Left kidney (tissue), 8 donors: ENCODE data around the gene ZFYVE16. TPM values are rescaled to one million over a fixed set of nuclear protein-coding genes. Genes with fewer than 3 reads are reported as not detected.
"Not testable (repeated sequence)": the region's sequence is repeated elsewhere in the genome, so short reads cannot be mapped to it uniquely, and the experiment has no call there.

Experiments
- DNase-seq: peaks from one replicate; pipeline ENCODE4 v3.0.0-alpha.2; 2013
- long read RNA-seq, 8 donors: transcript quantifications; one replicate each; lab custom pipeline, GENCODE V29; 2026
- polyA plus RNA-seq: library from polyadenylated mRNA; unstranded; fragments of 120-200 nt; gene quantifications from one replicate; pipeline ENCODE4 v1.2.1, GENCODE V29; 2013; ENCODE audit not compliant: insufficient read length

ZFYVE16 gene
- polyA plus RNA-seq = 102 TPM
- long read RNA-seq, donor 1, full-length matches to known transcripts = 3 of 3 reads
- long read RNA-seq, donor 1, partial matches to known transcripts = 0 of 3 reads
- long read RNA-seq, donor 1, other reads (novel, unspliced or antisense) = 0 of 3 reads
- long read RNA-seq, donor 2, partial matches to known transcripts = 9 of 11 reads
- long read RNA-seq, donor 2, other reads (novel, unspliced or antisense) = 0 of 11 reads
- long read RNA-seq, donor 3, partial matches to known transcripts = 9 of 10 reads
- long read RNA-seq, donor 3, other reads (novel, unspliced or antisense) = 0 of 10 reads
- long read RNA-seq, donor 4 = 0 reads
- long read RNA-seq, donor 5, full-length matches to known transcripts = 4 of 44 reads
- long read RNA-seq, donor 5, partial matches to known transcripts = 40 of 44 reads
- long read RNA-seq, donor 5, other reads (novel, unspliced or antisense) = 0 of 44 reads
- long read RNA-seq, donor 6 = 0 reads
- long read RNA-seq, donor 7, full-length matches to known transcripts = 3 of 32 reads
- long read RNA-seq, donor 7, partial matches to known transcripts = 29 of 32 reads
- long read RNA-seq, donor 7, other reads (novel, unspliced or antisense) = 0 of 32 reads
- long read RNA-seq, donor 8, full-length matches to known transcripts = 1 of 1 reads
- long read RNA-seq, donor 8, partial matches to known transcripts = 0 of 1 reads
- long read RNA-seq, donor 8, other reads (novel, unspliced or antisense) = 0 of 1 reads

DNA sequence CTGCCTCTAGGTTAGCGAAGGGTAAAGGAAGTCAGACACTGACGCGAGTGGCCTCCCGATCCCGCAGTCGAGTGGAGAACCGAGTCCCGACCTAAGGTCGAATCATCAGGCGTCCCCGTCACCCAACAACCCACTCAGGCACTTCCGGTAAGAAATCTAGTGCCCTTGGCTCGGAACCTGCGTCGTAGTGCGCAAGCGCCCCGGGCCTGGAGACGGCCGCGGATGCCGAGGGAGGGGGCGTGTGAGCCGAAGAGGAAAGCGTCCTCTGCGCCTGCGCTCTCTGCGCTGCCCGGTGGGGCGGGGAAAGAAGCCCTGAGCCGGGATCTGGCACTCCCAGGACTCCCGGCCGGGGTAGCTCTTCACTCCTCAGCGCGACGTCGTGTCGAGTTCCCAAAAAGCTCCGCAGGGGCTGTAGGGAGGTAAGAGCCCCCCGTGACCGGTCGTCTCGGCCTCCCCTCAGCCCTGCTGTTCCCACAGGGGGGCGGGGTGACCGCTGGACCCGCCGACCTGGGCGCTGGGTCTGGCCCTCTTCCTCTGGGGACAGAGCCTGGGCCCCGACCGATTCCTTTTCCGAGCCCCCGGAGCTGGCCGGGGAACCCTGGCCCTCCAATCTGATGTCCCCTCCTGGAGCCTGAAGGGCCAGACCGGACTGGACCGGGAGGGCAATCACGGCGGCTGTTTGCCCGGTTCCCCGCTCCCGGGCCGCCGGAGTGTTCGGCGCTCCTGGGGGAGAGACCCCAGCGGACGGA lies at the start of gene ZFYVE16:
ZFYVE16 (plus strand) TSS at position 330 of the 749 bp plus-strand sequence. CDS start 26,084 bp downstream, outside the sequence.
- DNase-seq = peak; percentile 98

DNA sequence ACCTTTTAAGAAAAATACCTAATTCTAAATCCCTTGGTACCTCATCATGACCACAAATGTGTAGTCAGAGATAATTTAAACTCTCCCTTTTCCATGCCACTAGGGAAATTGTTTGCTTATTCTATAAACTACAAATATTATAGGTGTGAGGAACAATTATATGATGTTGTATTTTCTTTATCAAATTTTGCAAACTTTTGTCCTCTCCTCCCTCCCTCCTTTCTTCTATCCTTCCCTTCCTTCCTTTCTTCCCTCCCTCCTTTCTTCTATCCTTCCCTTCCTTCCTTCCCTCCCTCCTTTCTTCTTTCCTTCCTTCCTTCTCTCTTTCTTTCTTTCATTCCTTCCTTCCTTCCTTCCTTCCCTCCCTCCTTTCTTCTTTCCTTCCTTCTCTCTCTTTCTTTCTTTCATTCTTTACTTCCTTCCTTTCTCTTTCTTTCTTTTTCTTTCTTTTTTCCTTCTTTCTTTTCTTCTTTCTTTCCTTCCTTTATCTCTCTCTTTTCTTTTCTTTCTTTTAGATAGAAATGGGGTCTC lies 46.9 kb upstream of the ZFYVE16 start:
- no peak for DNase-seq

DNA sequence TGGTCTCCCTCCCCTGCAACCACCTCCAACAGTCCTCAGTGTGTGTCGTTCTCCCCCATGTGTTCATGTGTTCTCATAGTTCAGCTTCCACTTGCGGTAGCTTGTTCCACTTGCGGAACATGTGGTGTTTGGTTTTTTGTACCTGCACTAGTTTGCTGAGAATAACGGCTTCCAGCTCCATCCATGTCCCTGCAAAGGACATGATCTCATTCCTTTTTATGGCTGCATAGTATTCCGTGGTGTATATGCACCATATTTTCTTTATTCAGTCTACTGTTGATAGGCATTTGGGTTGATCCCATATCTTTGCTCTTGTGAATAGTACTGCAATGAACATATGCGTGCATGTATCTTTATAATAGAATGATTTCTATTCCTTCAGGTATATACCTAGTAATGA lies 43.0 kb upstream of the ZFYVE16 start:
- no peak for DNase-seq

DNA sequence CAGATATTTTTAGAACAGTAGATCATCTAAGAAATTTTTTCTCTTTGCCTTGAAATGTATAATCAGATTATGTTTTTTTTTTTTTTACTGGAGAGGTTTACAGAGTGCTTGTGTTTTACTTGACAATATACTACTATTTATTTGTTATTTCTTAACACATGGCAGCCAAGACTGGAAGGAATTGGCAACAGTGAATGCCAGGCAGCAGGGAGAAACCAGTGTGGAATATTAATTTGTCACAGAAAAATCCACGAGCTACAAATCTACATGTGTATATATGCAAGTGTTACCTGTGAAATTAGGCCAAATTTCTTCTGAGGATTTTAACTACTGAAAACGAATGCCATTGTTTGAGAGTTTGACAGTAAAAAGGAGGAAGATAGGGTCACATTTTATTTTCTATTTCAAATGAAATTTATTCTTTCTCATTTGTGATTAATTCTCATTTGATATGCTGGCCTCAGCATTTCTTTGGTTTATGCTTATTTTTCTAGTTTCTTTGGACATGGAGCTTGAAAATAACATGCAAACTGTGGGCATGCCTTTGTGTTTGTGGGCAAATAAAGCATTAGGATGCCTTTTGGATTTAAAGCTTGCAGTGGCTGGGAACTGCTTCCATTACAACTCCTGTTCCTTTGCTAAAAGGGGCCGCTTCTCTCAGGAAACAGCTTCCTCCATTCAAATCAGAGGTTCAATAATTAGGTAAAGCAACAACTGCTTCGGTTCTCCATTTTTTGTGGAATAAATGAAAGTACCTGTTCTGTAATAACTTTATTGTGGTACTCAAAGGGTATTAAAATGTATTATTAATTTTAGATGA lies 39.0 kb upstream of the ZFYVE16 start:
- no peak for DNase-seq

DNA sequence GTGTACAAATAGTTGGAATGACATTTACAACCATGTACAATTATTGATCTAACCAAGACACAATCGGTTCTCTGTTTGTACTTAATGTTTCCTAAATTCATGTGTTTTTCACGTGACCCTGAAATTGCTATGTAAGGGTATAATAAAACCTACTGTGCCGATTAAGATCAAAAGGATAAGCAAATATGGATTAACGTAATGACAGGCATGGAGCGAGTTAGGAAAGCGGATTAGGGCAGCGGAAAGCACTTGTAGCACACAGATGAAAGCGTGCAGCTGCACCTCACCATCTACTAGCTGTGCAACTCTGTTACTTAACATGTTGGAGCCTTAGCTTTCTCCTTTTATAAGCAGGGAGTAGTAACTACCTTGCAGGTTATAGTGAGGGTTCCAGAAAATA lies 38.3 kb upstream of the ZFYVE16 start:
- DNase-seq = no peak

DNA sequence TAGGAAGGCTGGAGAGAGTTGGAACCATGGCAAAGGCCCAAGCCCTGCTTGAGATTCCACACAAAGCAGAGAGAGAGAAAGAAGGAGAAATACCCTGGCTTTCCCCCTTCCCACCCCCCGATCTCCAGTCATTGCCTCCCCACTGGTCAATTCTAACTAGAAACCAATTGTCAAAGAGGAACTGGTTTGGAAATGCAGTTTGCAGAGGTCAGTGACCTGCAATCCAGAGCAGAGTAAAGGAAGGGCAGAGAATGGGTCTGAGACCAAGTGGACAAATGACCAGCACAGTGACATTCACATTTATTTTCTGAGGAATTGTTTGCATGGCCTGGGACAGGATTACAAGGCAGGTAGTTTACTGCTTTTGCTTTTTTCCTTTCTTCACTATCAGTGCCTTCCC lies 37.5 kb upstream of the ZFYVE16 start:
- no peak for DNase-seq

DNA sequence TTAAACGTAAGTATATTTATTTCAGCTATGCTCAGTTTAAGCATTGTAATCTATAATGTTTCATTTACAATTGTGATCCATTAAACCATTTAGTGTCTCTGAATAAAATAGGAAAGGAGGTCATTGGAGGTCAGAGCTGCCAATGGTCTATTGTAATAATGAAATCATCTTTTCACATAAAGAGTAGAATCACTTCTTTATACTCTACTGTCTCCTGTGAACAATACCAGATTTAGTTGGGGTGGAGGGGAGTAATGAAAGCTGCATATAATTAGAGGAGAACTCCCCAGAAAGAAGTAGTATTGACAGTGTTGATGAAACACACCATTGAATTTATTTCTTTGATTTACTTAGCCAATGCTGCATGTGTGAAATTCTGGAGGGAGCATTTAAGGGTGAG lies 35.1 kb upstream of the ZFYVE16 start:
- DNase-seq = no peak

DNA sequence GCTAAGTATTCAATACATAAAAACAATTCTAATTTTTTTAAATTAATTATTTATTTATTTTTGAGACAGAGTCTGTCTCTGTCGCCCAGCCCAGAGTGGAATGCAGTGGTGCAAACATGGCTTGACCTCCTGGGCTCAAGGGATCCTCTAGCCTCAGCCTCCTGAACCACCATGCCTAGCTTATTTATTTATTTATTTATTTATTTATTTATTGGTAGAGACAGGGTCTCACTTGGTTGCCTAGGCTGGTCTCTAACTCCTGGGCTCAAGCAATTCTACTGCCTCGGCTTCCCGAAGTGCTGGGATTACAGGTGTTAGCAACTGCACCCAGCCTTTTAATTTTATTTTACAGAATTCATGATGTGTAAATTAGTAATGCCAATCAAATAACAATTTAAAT lies 33.7 kb upstream of the ZFYVE16 start:
- DNase-seq = no peak

DNA sequence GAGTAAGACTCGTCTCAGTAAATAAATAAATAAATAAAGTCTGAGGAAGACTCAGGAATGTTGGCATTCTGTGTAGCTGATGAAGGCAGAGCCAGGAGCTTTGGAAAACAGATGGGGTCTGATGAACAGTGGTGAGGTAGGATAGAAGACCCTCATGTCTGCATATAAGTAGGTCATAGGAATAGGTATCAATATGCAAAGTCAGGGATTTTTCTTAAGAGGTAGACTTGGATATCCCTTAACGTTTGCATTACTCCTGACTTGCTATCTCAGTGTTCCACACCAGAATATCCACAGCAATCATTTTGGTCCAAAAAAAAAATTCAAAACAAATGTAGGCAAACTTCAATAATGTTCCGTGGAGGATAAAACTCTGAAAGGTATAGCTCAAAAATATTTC lies 31.3 kb upstream of the ZFYVE16 start:
- DNase-seq = no peak

DNA sequence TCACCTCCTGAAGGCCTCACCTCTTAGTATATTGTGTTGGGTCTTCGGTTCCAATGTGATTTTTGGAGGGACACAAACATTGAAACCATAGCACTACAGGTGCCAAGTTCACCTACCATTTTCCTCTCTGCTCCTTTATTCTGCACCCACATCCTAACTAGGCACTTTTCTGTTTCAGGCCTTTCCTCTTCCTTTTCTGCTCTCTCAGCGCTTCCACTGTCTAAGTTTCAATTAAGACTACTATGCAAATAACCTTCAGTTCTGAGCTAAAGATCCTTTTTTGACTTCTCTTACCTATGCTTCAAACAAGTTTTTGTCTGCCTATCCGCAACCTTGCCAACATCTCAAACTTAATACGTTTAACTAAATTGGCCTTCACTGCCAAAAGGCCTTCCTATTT lies 25.4 kb upstream of the ZFYVE16 start:
- DNase-seq = no peak

DNA sequence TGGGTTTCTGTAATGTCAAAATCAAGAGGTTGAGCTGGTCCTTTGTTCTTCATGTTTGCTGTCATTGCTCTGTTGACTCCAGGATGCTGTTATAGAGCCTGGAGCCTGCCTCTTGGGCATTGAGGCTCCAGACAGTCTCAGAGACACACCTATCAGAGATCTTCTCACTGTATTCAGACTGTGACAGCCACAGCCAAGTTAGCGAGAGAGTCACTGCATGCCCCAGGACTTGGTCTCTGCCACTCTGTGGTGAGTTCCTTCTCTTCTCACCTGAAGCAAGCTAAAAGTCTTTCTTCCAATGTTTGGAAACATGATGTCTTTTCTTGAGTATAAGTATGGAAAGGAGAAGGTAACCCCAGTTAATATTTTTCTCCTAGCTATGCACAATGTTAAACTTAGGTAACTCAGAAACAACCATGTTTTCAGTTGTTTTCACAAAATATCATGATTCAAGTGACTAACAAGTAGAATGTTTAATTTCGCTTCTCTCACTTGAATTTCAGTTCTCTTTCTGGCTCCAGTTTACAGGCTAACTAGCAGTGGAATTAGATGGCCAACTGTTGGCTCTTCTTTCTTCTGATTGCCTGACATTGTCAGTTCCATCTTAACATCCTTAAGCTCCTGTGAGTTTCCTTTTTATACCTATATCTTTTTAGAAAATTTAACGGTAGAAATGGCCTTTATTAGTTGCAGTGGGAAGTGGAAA lies 20.6 kb upstream of the ZFYVE16 start:
- no peak for DNase-seq

DNA sequence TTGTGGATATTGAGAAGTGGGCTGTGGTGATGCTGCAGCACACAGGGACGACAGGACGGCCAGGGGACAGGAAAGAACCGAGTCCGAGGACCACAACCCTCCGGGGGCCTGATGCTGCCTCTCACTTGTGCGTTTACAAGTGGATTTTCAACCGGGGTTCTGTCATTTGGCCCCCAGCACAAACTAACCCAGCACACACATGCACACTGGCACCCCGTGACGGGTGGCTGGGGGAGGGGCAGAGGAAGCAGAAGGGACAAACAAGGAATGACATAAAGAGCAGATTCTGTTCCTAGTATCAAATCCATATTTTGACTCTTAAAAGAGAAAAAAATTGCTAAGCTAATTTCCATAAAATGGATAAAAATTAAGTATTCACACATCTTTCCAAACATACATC lies 18.3 kb upstream of the ZFYVE16 start:
- no peak for DNase-seq

DNA sequence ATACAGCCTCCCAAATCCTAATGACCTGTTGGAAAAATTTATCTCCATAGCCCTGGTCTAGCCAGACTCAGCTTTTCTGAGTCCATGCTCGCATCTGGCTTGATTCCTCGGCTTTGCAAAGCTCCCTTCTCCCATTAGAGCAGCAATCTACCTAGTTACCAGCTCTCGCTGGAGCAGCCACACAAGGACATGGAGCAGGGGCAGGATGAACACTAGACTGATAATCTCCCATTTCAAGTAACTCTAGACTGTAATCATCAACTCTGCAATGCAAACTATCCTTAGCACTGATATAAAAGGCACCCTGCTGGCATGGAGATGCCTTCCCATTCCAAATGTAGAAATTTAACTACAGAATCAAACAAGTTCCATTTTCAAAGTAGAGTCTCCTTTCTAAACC lies 17.5 kb upstream of the ZFYVE16 start:
- DNase-seq = not testable (repeated sequence)

DNA sequence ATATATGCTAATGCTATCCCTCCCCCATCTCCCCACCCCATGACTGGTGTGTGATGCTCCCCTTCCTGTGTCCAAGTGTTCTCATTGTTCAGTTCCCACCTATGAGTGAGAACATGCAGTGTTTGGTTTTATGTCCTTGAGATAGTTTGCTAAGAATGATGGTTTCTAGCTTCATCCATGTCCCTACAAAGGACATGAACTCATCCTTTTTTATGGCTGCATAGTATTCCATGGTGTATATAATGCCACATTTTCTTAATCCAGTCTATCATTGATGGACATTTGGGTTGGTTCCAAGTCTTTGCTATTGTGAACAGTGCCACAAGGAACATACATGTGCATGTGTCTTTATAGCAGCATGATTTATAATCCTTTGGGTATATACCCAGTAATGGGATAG lies 16.6 kb upstream of the ZFYVE16 start:
- DNase-seq = not testable (repeated sequence)

DNA sequence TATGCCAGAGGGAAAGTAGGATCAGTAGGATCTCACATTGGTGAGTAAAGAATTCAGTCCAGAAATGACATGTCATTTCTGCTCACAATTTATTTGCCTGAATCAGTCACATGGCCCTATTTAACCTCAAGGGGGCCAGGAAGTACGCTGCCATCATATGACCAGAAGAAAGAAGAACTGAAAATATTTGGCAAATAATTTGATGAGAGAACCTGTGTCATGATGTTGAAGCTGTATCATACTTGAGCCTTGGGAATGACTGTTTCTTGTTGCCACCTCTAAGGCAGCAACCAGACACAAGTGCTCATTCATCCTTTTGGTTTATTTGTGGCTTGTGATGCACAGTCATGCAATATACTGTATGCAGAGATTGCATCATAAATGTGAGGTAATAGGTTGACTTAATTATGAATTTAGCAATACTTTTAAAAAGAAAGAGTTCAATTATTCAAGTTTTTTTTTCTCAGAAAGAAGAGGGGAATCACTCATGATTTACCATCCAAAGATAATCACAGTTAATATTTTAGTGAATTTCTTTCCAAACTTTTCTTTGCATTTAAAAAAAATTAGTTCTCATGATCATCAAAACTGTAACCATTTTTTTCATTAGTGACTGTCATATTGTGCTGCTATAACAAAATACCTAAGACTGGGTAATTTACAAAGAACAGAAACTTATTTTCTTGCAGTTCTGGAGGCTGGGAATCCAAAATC lies 8.2 kb upstream of the ZFYVE16 start:
- no peak for DNase-seq

DNA sequence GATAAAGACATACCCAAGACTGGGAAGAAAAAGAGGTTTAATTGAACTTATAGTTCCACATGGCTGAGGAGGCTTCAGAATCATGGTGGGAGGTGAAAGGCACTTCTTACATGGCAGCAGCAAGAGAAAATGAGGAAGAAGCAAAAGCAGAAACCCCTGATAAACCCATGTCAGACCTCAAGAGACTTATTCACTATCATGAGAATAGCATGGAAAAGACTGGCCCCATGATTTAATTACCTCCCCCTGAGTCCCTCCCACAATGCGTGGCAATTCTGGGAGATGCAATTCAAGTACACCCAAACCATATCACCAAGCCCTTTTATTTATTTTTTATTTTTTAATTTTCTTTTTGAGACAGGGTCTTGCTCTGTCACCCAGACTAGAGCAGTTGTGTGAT lies 7.5 kb upstream of the ZFYVE16 start:
- not testable (repeated sequence) for DNase-seq

DNA sequence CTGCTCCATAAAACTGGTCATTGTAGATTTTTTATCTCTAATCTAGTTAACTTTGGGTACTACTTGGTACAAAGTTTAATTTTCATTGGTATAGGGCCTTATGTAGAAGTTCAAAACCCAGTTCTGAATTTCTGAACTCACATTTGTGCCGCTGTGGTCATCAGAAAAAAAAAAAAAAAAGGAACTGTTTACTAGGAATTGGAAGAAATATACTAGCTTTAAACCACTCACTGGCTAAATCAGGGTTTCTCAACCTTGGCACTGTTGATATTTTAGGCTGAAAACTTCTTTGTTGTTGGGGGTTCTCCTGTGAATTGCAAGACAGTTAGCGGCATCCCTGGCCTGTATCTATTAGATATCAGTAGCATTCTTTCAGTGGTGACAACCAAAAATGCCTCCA lies 4.1 kb upstream of the ZFYVE16 start:
- no peak for DNase-seq

DNA sequence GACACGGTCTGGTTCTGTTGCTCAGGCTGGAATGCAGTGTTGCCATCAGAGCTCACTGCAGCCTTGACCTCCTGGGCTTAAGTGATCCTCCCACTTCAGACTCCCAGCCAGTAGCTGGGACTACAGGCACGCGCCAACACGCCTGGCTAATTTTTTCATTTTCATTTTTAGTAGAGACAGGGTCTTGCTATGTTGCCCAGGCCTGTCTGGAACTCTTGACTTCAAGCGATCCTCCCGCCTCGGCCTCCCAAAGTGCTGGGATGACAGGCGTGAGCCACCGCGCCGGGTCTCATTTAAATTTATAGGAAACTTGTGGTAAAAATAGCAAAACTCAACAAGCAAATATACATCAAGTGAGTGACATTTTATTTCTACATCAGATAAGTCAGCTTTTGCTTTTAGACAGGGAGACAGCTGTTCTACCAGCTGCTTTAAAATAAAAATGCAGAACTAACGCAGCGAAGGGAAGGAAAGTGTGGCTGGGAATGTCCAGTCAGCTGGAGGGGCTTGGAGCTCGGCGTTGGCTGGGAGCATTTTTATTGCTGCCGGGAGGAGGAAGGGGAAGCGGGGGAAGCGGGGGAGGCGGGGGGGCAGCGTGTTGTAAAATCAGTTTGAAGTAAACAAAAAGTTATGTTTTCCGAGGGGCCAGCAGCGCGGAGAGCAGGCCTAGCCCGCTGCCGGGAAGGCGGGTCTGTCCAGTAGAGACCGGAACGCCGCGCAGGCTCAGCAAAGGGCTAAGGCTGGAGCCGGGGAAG lies 707 bp upstream of the ZFYVE16 start:
- no peak for DNase-seq
